ENCODE results near the gene C2CD2L. TPM values are rescaled to one million over a fixed set of nuclear protein-coding genes. Genes with fewer than 3 reads are reported as not detected.

The C2CD2L gene
- total and polyA plus RNA-seq, 2 of the 4 experiments (the other 2 are of a cell fraction): 2.2 to 8.7 TPM

GRCh38 chr11:119116601-119117000 lies 9.5 kb downstream of the C2CD2L start (continued):
- TF ChIP-seq USF2 (IDR thresholded peaks at IDR 0.05; ENCODE audit: low read depth, low read length): no peak

- Histone ChIP-seq H2AFZ (replicated peaks; ENCODE audit: low read length, poor library complexity) (no peak overlapping the region), H3K79me1 (ENCODE audit: low read depth in 1 of 2, low read length in 2 of 2) (peaks cover 4 to 14% of the 10 kb centered on the region in 2 experiments; a peak in 3 of 4 replicates), H3K9ac (ENCODE audit: low read depth, low read length) (no peak overlapping the region), H3K18ac (ENCODE audit: low read depth, low read length) (no peak overlapping the region), H4K5ac (ENCODE audit: low read depth, low read length) (no peak overlapping the region), H3K23ac (ENCODE audit: low read depth, low read length) (no peak overlapping the region), H3K9me3 (ENCODE audit: control insufficient read depth, insufficient read depth, low read length) (no peaks in the 10 kb centered on the region), H2AK9ac (replicated peaks; ENCODE audit: low read depth, low read length, poor library complexity) (no peak overlapping the region), H2BK15ac (ENCODE audit: low read depth, low read length) (no peak overlapping the region), H3K27ac (ENCODE audit: insufficient read depth, low read length) (no peak overlapping the region), H4K91ac (ENCODE audit: insufficient read depth, low read depth, low read length) (no peak overlapping the region), H3K9me1 (ENCODE audit: insufficient read depth, low read length) (peaks cover 4% of the 10 kb centered on the region; the same call in 1 of the 2 replicates), H3K56ac (ENCODE audit: extremely low read depth, insufficient read depth, low read length) (no peak overlapping the region), H2BK120ac (ENCODE audit: low read depth, low read length) (no peak overlapping the region), H3K36me3 (ENCODE audit: control insufficient read depth, insufficient read depth, low read length) (peaks cover 24% of the 10 kb centered on the region), H3K4me1 (ENCODE audit: control insufficient read depth, insufficient read depth, low read length) (peaks cover under 1% of the 10 kb centered on the region; the same call in 1 of the 2 replicates), H2AK5ac (ENCODE audit: low read depth, low read length) (no peak overlapping the region), H3K4ac (ENCODE audit: low read depth, low read length) (no peak overlapping the region), H4K20me1 (ENCODE audit: insufficient read depth, low read length) (no peaks in the 10 kb centered on the region), H3K14ac (replicated peaks; ENCODE audit: low read depth, low read length) (no peak overlapping the region), H3K4me2 (ENCODE audit: low read depth, low read length) (no peak overlapping the region), H4K8ac (ENCODE audit: low read depth in 2 of 2, low read length in 2 of 2) (no peak overlapping the region), H3K27me3 (ENCODE audit: control insufficient read depth, insufficient read depth, low read length) (no peaks in the 10 kb centered on the region), H2BK5ac (ENCODE audit: low read depth, low read length, poor library complexity, severe bottlenecking) (no peak overlapping the region), H3K4me3 (ENCODE audit: insufficient read depth, low read depth, low read length) (no peak overlapping the region), H2BK20ac (ENCODE audit: low read depth, low read length) (no peak overlapping the region)
- no peak for DNase-seq
- TF ChIP-seq NFE2L2 (IDR thresholded peaks at IDR 0.05; ENCODE audit: low read depth, low read length) (no peak), MXI1 (IDR thresholded peaks at IDR 0.05; ENCODE audit: borderline replicate concordance, low read depth, low read length) (no peak), BHLHE40 (IDR thresholded peaks at IDR 0.05; ENCODE audit: low read depth, low read length) (no peak), ELK1 (IDR thresholded peaks at IDR 0.05; ENCODE audit: borderline replicate concordance, low read depth, low read length) (no peak), CTCF (conservative IDR thresholded peaks at IDR 0.05; ENCODE audit: low read depth, low read length) (no peak)
- intact Hi-C loops (cut with micrococcal nuclease) (no loop called here), dilution Hi-C loops (cut with HindIII; ENCODE audit: low sequenced_read_pairs, unreplicated experiment) (no loop called here), in situ Hi-C loops (cut with MboI; ENCODE audit: low sequenced_read_pairs) (no loop called here)
- no CpG with 5 or more reads among the region's 3 CpGs for WGBS, 2 experiments (ENCODE audit: extremely low coverage in 2 of 2, insufficient read length in 1 of 2)
- ChIA-PET CTCF (no interaction called here), POLR2A (ENCODE audit: unreplicated experiment) (no interaction called here)
- no TSS peak for BruUV-seq (replicated peaks)
- no peak for ATAC-seq (ENCODE audit: low read depth)
Measured at GRCh38 chr11:119117004-119117706, 10.0 kb downstream of the C2CD2L start.
